ENCODE data around the gene EIF3F.

The EIF3F gene

GRCh38 chr11:7964873-7965272 lies 22.3 kb upstream of the EIF3F start:
- no peak for TF ChIP-seq CTCF (IDR thresholded peaks at IDR 0.05; ENCODE audit: borderline replicate concordance, insufficient read depth, low read depth, low read length)
- no peak overlapping the region for H3K4me3 ChIP-seq (ENCODE audit: low read depth, low read length)

GRCh38 chr11:7965386-7965785 lies 21.8 kb upstream of the EIF3F start, which contains the start of gene NLRP10:
TSS of gene NLRP10 (minus strand) at chr11:7965447. CDS start at chr11:7963495, 1,952 bp downstream.
- no peak for TF ChIP-seq CTCF (IDR thresholded peaks at IDR 0.05; ENCODE audit: borderline replicate concordance, insufficient read depth, low read depth, low read length)
- no peak within 1 kb of the TSS for H3K4me3 ChIP-seq (ENCODE audit: low read depth, low read length)

GRCh38 chr11:7967097-7967496 lies 20.0 kb upstream of the EIF3F start:
- H3K4me3 ChIP-seq (ENCODE audit: low read depth, low read length), result no peak overlapping the region
- no peak for TF ChIP-seq CTCF (IDR thresholded peaks at IDR 0.05; ENCODE audit: borderline replicate concordance, insufficient read depth, low read depth, low read length)

GRCh38 chr11:7967826-7968225 lies 19.3 kb upstream of the EIF3F start:
- H3K4me3 ChIP-seq (ENCODE audit: low read depth, low read length), result no peak overlapping the region
- no peak for TF ChIP-seq CTCF (IDR thresholded peaks at IDR 0.05; ENCODE audit: borderline replicate concordance, insufficient read depth, low read depth, low read length)

GRCh38 chr11:7968686-7969085 lies 18.5 kb upstream of the EIF3F start:
- no peak for TF ChIP-seq CTCF (IDR thresholded peaks at IDR 0.05; ENCODE audit: borderline replicate concordance, insufficient read depth, low read depth, low read length)
- no peak overlapping the region for H3K4me3 ChIP-seq (ENCODE audit: low read depth, low read length)

- TF ChIP-seq CTCF (IDR thresholded peaks at IDR 0.05; ENCODE audit: borderline replicate concordance, insufficient read depth, low read depth, low read length), result no peak
- H3K4me3 ChIP-seq (ENCODE audit: low read depth, low read length), result no peak overlapping the region
Observed at GRCh38 chr11:7969756-7970646, 17.1 kb upstream of the EIF3F start.

GRCh38 chr11:7971846-7972245 lies 15.3 kb upstream of the EIF3F start:
- TF ChIP-seq CTCF (IDR thresholded peaks at IDR 0.05; ENCODE audit: borderline replicate concordance, insufficient read depth, low read depth, low read length), result no peak
- no peak overlapping the region for H3K4me3 ChIP-seq (ENCODE audit: low read depth, low read length)
